H1 (cell line): ENCODE results near the gene ARHGAP15. TPM values are rescaled to one million over a fixed set of nuclear protein-coding genes. Genes with fewer than 3 reads are reported as not detected.

Experiments
- CTCF ChIA-PET: fragments of 300-600 bp; sonication (Branson Sonifier 250); formaldehyde crosslinking; loops from one replicate; lab custom pipeline; 2021; ENCODE audit not compliant: partially characterized antibody; lab: Charles Lee
- POLR2A ChIA-PET: fragments of 300-600 bp; sonication (Branson Sonifier 250); formaldehyde crosslinking; loops from one replicate; lab custom pipeline; 2021; ENCODE audit warnings: inconsistent platforms; ENCODE audit not compliant: partially characterized antibody; lab: Charles Lee
- DNase-seq, 2 experiments: peaks; one replicate each; pipeline versions ENCODE4 v3.0.0 to v3.0.0-alpha.2; 2010 to 2022; ENCODE audit warnings: low spot score in 2 of 2, low read depth in 1 of 2, mixed read lengths in 1 of 2
- FAIRE-seq: peaks from 2 replicates; lab custom pipeline; 2011; peaks lifted over from hg19 to GRCh38; lab: Jason Lieb, UNC
- H2AFZ ChIP-seq: 2 replicates; pipeline ENCODE4 v1.8.1; 2012; ENCODE audit warnings: low read length, inconsistent platforms
- H2AK5ac ChIP-seq: 2 replicates; pipeline ENCODE4 v1.6.1; 2013; ENCODE audit warnings: low read depth, low read length
- H2BK120ac ChIP-seq: replicated peaks from 2 replicates; pipeline ENCODE3; 2013; ENCODE audit warnings: low read depth, low read length, inconsistent platforms
- H2BK12ac ChIP-seq: 2 replicates; pipeline ENCODE4 v1.6.1; 2013; ENCODE audit warnings: low read depth, low read length
- H2BK15ac ChIP-seq: 2 replicates; pipeline ENCODE4 v1.6.1; 2013; ENCODE audit warnings: low read length
- H2BK20ac ChIP-seq: 2 replicates; pipeline ENCODE4 v1.6.1; 2013; ENCODE audit warnings: low read length
- H2BK5ac ChIP-seq: 2 replicates; pipeline ENCODE4 v1.6.1; 2013; ENCODE audit warnings: low read depth, low read length
- H3K14ac ChIP-seq: 2 replicates; pipeline ENCODE4 v1.6.1; 2013; ENCODE audit warnings: inconsistent platforms; ENCODE audit not compliant: insufficient read length
- H3K18ac ChIP-seq: 2 replicates; pipeline ENCODE4 v1.6.1; 2013; ENCODE audit warnings: low read length; ENCODE audit errors: extremely low read depth
- H3K23ac ChIP-seq: 2 replicates; pipeline ENCODE4 v1.6.1; 2013; ENCODE audit warnings: inconsistent platforms; ENCODE audit not compliant: insufficient read length
- H3K23me2 ChIP-seq: 2 replicates; pipeline ENCODE4 v1.6.1; 2013; ENCODE audit warnings: low read depth, low read length
- H3K27ac ChIP-seq: 2 replicates; pipeline ENCODE4 v1.6.1; 2011; ENCODE audit warnings: low read depth, low read length, inconsistent platforms
- H3K27me3 ChIP-seq, 4 experiments: replicated peaks in 1 of 4; 1 replicate in 1 of 4; 2 replicates in 3 of 4; pipeline versions ENCODE4 v1.6.1 to v1.8.1; 2011 to 2013; ENCODE audit warnings: low read length in 3 of 4, mild to moderate bottlenecking in 3 of 4, inconsistent platforms in 2 of 4, mixed read lengths in 2 of 4, moderate library complexity in 1 of 4; ENCODE audit not compliant: control insufficient read depth in 3 of 4, insufficient read depth in 3 of 4; ENCODE audit errors: extremely low read depth in 1 of 4
- H3K36me3 ChIP-seq, 4 experiments: 2 replicates each; pipeline versions ENCODE4 v1.6.1 to v1.8.1; 2011 to 2013; ENCODE audit warnings: mild to moderate bottlenecking in 4 of 4, low read length in 3 of 4, moderate library complexity in 2 of 4, control low read depth in 1 of 4, inconsistent platforms in 1 of 4; ENCODE audit not compliant: insufficient read depth in 4 of 4, control insufficient read depth in 2 of 4
- H3K4ac ChIP-seq: replicated peaks from 2 replicates; pipeline ENCODE3; 2013; ENCODE audit warnings: low read length, low read depth, mixed read lengths, inconsistent platforms; ENCODE audit not compliant: insufficient read length
- H3K4me1 ChIP-seq, 4 experiments: replicated peaks in 1 of 4; 1 replicate in 1 of 4; 2 replicates in 3 of 4; pipeline versions ENCODE4 v1.6.1 to v1.8.1; 2011 to 2013; ENCODE audit warnings: low read length in 3 of 4, inconsistent platforms in 2 of 4, mixed read lengths in 1 of 4; ENCODE audit not compliant: insufficient read depth in 4 of 4, control insufficient read depth in 3 of 4
- H3K4me2 ChIP-seq, 2 experiments: 2 replicates each; pipeline versions ENCODE4 v1.6.1 to v1.8.1; 2011 to 2013; ENCODE audit warnings: low read depth in 2 of 2, low read length in 2 of 2, control low read depth in 1 of 2, inconsistent platforms in 1 of 2, mild to moderate bottlenecking in 1 of 2; ENCODE audit not compliant: insufficient read depth in 1 of 2
- H3K4me3 ChIP-seq, 4 experiments: fragments of 200-600, 300-600 bp in 1 of 4; sonication (generic), shearing (Covaris generic), sonication (Bioruptor Twin) in 1 of 4; 2 replicates each; pipeline versions ENCODE4 v1.5.1 to v1.8.1; 2011 to 2016; ENCODE audit warnings: low read length in 4 of 4, low read depth in 3 of 4, control low read depth in 2 of 4, inconsistent platforms in 2 of 4, mild to moderate bottlenecking in 2 of 4, mixed read lengths in 1 of 4, moderate library complexity in 1 of 4; ENCODE audit not compliant: insufficient read depth in 2 of 4; ENCODE audit errors: extremely low read depth in 1 of 4
- H3K56ac ChIP-seq: replicated peaks from 2 replicates; pipeline ENCODE3; 2013; ENCODE audit warnings: low read depth, mild to moderate bottlenecking, mixed read lengths, low read length, inconsistent platforms; ENCODE audit not compliant: insufficient read length
- H3K79me1 ChIP-seq: 2 replicates; pipeline ENCODE4 v1.6.1; 2013; ENCODE audit warnings: low read depth, low read length, control low read depth
- H3K79me2 ChIP-seq, 2 experiments: 2 replicates each; pipeline versions ENCODE4 v1.6.1 to v1.8.1; 2012 to 2013; ENCODE audit warnings: low read length in 2 of 2, mild to moderate bottlenecking in 2 of 2, inconsistent platforms in 1 of 2; ENCODE audit not compliant: insufficient read depth in 2 of 2, control insufficient read depth in 1 of 2
- H3K9ac ChIP-seq, 4 experiments: replicated peaks in 1 of 4; 1 replicate in 1 of 4; 2 replicates in 3 of 4; pipeline versions ENCODE4 v1.6.1 to v1.8.1; 2011 to 2013; ENCODE audit warnings: low read depth in 3 of 4, low read length in 3 of 4, control low read depth in 2 of 4, mild to moderate bottlenecking in 2 of 4, moderate library complexity in 2 of 4, inconsistent platforms in 1 of 4; ENCODE audit errors: extremely low read depth in 1 of 4
- H3K9me3 ChIP-seq, 2 experiments: 2 replicates each; pipeline versions ENCODE4 v1.6.1 to v1.8.1; 2012 to 2013; ENCODE audit warnings: mild to moderate bottlenecking in 2 of 2, moderate library complexity in 2 of 2, control low read depth in 1 of 2, inconsistent platforms in 1 of 2, low read depth in 1 of 2, low read length in 1 of 2, mixed read lengths in 1 of 2; ENCODE audit not compliant: insufficient read depth in 2 of 2
- H4K20me1 ChIP-seq, 2 experiments: replicated peaks in 1 of 2; 2 replicates each; pipeline versions ENCODE3 to v1.8.1; 2011 to 2013; ENCODE audit warnings: inconsistent platforms in 2 of 2, low read length in 2 of 2, mild to moderate bottlenecking in 1 of 2; ENCODE audit not compliant: insufficient read depth in 2 of 2, control insufficient read depth in 1 of 2
- H4K5ac ChIP-seq: 2 replicates; pipeline ENCODE4 v1.6.1; 2013; ENCODE audit warnings: low read length, low read depth, mixed read lengths, inconsistent platforms; ENCODE audit not compliant: insufficient read length
- H4K8ac ChIP-seq: 2 replicates; pipeline ENCODE4 v1.8.0; 2013; ENCODE audit warnings: mild to moderate bottlenecking, moderate library complexity, low read length, inconsistent platforms; ENCODE audit not compliant: insufficient read depth; ENCODE audit errors: extremely low read depth
- H4K91ac ChIP-seq: replicated peaks from 2 replicates; pipeline ENCODE3; 2013; ENCODE audit warnings: low read length, mixed read lengths, inconsistent platforms; ENCODE audit not compliant: insufficient read length
- ASH2L ChIP-seq: fragments of 200-600, 300-600 bp; sonication (generic); IDR thresholded peaks from one replicate; pipeline ENCODE4 v1.7.1; 2017; ENCODE audit warnings: low read length
- BACH1 ChIP-seq: IDR thresholded peaks from 2 replicates; pipeline ENCODE4 v1.6.1; 2012; ENCODE audit warnings: low read length, improper control_type of control experiment
- RNF2 ChIP-seq: fragments of 200-900, 300-1000 bp; sonication (generic); IDR thresholded peaks from 2 replicates; pipeline ENCODE4 v1.7.1; 2016; ENCODE audit warnings: borderline replicate concordance, low read depth, mild to moderate bottlenecking, antibody characterized with exemption, low read length; ENCODE audit not compliant: poor library complexity, severe bottlenecking; ENCODE audit errors: missing control alignments
- WGBS, 2 experiments: shearing (Covaris generic) in 1 of 2; methylation state at CpG; one replicate each; pipeline versions ENCODE4 v1.1.6 to v1.1.7; 2013 to 2015; ENCODE audit warnings: low lambda C conversion rate in 2 of 2, mixed read lengths in 2 of 2, inconsistent platforms in 1 of 2, low coverage in 1 of 2, missing lambda C conversion rate in 1 of 2; ENCODE audit not compliant: insufficient replicate concordance in 2 of 2, insufficient coverage in 1 of 2, insufficient read length in 1 of 2; ENCODE audit errors: extremely low coverage in 1 of 2, missing lambda C conversion rate in 1 of 2; 5-methylcytosine and 5-hydroxymethylcytosine counted together
- polyA plus RNA-seq, 7 experiments: library from polyadenylated mRNA; depleted of rRNA in 3 of 7; stranded (reverse) in 5 of 7; unstranded in 2 of 7; fragments of >200 nt in 5 of 7; fragments of 200-250 nt in 2 of 7; gene quantifications; 1 replicate in 5 of 7; 2 replicates in 1 of 7; 4 replicates in 1 of 7; pipeline versions ENCODE4 v1.2.1 to v1.2.3, GENCODE V29; 2011 to 2013; ENCODE audit warnings: missing spikeins in 2 of 7, mixed read lengths in 2 of 7
- total RNA-seq: library from RNA; stranded (reverse); fragmentation: NEBNext Ultra II Directional; extraction: Animal tissue kit (Norgen Biotek cat#: 25700); gene quantifications from 2 replicates; pipeline ENCODE4 v1.2.1, GENCODE V29; 2021
- TF ChIP-seq, protein P1 (sequence below): IDR thresholded peaks from 2 replicates; pipeline ENCODE4 v1.6.1; 2012; ENCODE audit warnings: inconsistent platforms

ARHGAP15 gene
- total and polyA plus RNA-seq, 2 of the 8 experiments (the other 6 are each of a cell fraction or from before 2014, with no cell fraction given) = not detected

DNA sequence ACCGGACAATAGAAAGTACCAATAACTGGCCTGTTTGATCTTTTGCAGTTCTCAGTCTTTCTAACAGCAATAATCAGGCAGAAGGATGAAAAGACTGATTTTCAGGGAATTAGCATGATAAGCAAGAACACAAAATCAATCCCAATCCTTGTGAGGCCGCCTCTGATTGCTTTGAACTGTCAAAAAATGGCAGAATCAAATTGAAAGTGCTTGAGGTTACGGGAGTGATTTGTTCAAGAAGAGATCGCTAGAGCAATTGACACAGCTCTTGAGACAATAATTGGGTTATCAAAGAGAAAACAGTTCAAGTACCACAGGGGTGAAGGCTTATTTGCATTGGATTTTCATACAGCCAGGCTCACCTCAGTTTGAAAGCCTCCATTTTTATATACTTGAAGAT lies 663.4 kb downstream of the ARHGAP15 start:
- no peak overlapping the region for H3K23ac ChIP-seq
- H3K4me3 ChIP-seq = no peak overlapping the region
- FAIRE-seq (no peak), DNase-seq (no peak)
- H3K27ac ChIP-seq = no peak overlapping the region
- no peak overlapping the region for H4K8ac ChIP-seq
- H3K9ac ChIP-seq = no peak overlapping the region
- no peaks in the 10 kb centered on the region for H4K20me1 ChIP-seq
- H3K4me1 ChIP-seq = no peaks in the 10 kb centered on the region; a peak in 2 of 7 replicates
- no peak overlapping the region for H4K5ac ChIP-seq
- H3K36me3 ChIP-seq = no peaks in the 10 kb centered on the region
- H3K4ac ChIP-seq = no peak overlapping the region
- no peak overlapping the region for H4K91ac ChIP-seq
- no peak overlapping the region for H2BK15ac ChIP-seq
- H3K23me2 ChIP-seq = no peaks in the 10 kb centered on the region
- no peak overlapping the region for H2AFZ ChIP-seq
- POLR2A ChIA-PET = no interaction called here
- no peak overlapping the region for H2BK20ac ChIP-seq
- H3K4me2 ChIP-seq = no peak overlapping the region
- no peaks in the 10 kb centered on the region for H3K79me1 ChIP-seq
- CTCF ChIA-PET = no interaction called here
- no peaks in the 10 kb centered on the region for H3K9me3 ChIP-seq
- no peaks in the 10 kb centered on the region; a peak in 1 of 7 replicates for H3K27me3 ChIP-seq
- no peaks in the 10 kb centered on the region for H3K79me2 ChIP-seq
- no peak overlapping the region for H2BK120ac ChIP-seq
- no peak overlapping the region for H3K14ac ChIP-seq
- WGBS, 2 experiments = 95% methylated on average over 4 of the region's 4 CpGs; no CpG with 5 or more reads in 1 of the 2 experiments
- H3K18ac ChIP-seq = no peak overlapping the region
- TF ChIP-seq BACH1 (no peak), ASH2L (no peak), RNF2 (no peak)
- TF ChIP-seq, protein P1, sequence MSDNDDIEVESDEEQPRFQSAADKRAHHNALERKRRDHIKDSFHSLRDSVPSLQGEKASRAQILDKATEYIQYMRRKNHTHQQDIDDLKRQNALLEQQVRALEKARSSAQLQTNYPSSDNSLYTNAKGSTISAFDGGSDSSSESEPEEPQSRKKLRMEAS = no peak
- H2BK5ac ChIP-seq = no peak overlapping the region
- no peak overlapping the region for H2BK12ac ChIP-seq
- H3K56ac ChIP-seq = no peak overlapping the region
- no peak overlapping the region for H2AK5ac ChIP-seq
